CD14-positive monocyte (primary cell): ENCODE results near the gene PMM2. TPM values are rescaled to one million over a fixed set of nuclear protein-coding genes. Genes with fewer than 3 reads are reported as not detected.

Experiments
- DNase-seq, 3 donors: peaks; one replicate each; pipeline ENCODE4 v3.0.0-alpha.2; 2011 to 2022
- H2AFZ ChIP-seq: 2 replicates; pipeline ENCODE4 v1.6.0; 2012; ENCODE audit warnings: mild to moderate bottlenecking, low read depth, low read length, inconsistent platforms; ENCODE audit not compliant: insufficient read depth, poor library complexity, severe bottlenecking
- H3K27ac ChIP-seq, 2 donors: 1 replicate in 1 of 2; 2 replicates in 1 of 2; pipeline ENCODE4 v1.5.1; 2012 to 2013; ENCODE audit warnings: low read length in 2 of 2, control low read depth in 1 of 2, inconsistent platforms in 1 of 2, low read depth in 1 of 2, mild to moderate bottlenecking in 1 of 2
- H3K27me3 ChIP-seq, 2 donors: one replicate each; pipeline versions ENCODE4 v1.6.0 to v1.6.1; 2011 to 2013; ENCODE audit warnings: low read length in 2 of 2; ENCODE audit not compliant: control insufficient read depth in 2 of 2, insufficient read depth in 2 of 2
- H3K36me3 ChIP-seq, 2 donors: replicated peaks in 1 of 2; 1 replicate in 1 of 2; 2 replicates in 1 of 2; pipeline versions ENCODE4 v1.5.1 to v1.6.1; 2012 to 2013; ENCODE audit warnings: low read length in 2 of 2, control low read depth in 1 of 2, inconsistent platforms in 1 of 2, mild to moderate bottlenecking in 1 of 2; ENCODE audit not compliant: insufficient read depth in 2 of 2, control insufficient read depth in 1 of 2
- H3K4me1 ChIP-seq, 2 donors: 1 replicate in 1 of 2; 2 replicates in 1 of 2; pipeline versions ENCODE4 v1.5.1 to v1.6.1; 2012 to 2013; ENCODE audit warnings: low read length in 2 of 2, control low read depth in 1 of 2, inconsistent platforms in 1 of 2, mild to moderate bottlenecking in 1 of 2, moderate library complexity in 1 of 2; ENCODE audit not compliant: insufficient read depth in 2 of 2, control insufficient read depth in 1 of 2
- H3K4me2 ChIP-seq: replicated peaks from 2 replicates; pipeline ENCODE3; 2012; ENCODE audit warnings: low read length, moderate library complexity, mild to moderate bottlenecking; ENCODE audit not compliant: poor library complexity, severe bottlenecking; ENCODE audit errors: extremely low read depth
- H3K4me3 ChIP-seq, 3 experiments: fragments of 200-600 bp in 1 of 3; sonication (generic) in 1 of 3; replicated peaks in 1 of 3; 1 replicate in 2 of 3; 2 replicates in 1 of 3; pipeline ENCODE4 v1.5.1; 2011 to 2013; ENCODE audit warnings: low read length in 3 of 3, mild to moderate bottlenecking in 3 of 3, control low read depth in 2 of 3, low read depth in 2 of 3, inconsistent platforms in 1 of 3, moderate library complexity in 1 of 3
- H3K79me2 ChIP-seq: 2 replicates; pipeline ENCODE4 v1.6.0; 2012; ENCODE audit warnings: mild to moderate bottlenecking, control low read depth, inconsistent platforms, low read length, moderate library complexity; ENCODE audit not compliant: insufficient read depth
- H3K9ac ChIP-seq: 2 replicates; pipeline ENCODE4 v1.6.0; 2017; ENCODE audit warnings: low read length, mild to moderate bottlenecking; ENCODE audit not compliant: insufficient read depth, poor library complexity, severe bottlenecking
- H3K9me3 ChIP-seq, 2 donors: replicated peaks in 1 of 2; 1 replicate in 1 of 2; 2 replicates in 1 of 2; pipeline versions ENCODE4 v1.5.1 to v1.6.1; 2012 to 2013; ENCODE audit warnings: low read length in 2 of 2, control low read depth in 1 of 2; ENCODE audit not compliant: control insufficient read depth in 1 of 2, insufficient read depth in 1 of 2
- H4K20me1 ChIP-seq: 2 replicates; pipeline ENCODE4 v1.6.0; 2012; ENCODE audit warnings: mild to moderate bottlenecking, low read length, control low read depth, moderate library complexity; ENCODE audit not compliant: insufficient read depth
- H3K27ac Mint-ChIP-seq, 7 donors: one replicate each; pipeline ENCODE4 v1.8.0; 2020; ENCODE audit warnings: mild to moderate bottlenecking in 7 of 7, mixed read lengths in 7 of 7, moderate library complexity in 6 of 7, inconsistent platforms in 2 of 7
- H3K27me3 Mint-ChIP-seq, 3 donors: one replicate each; pipeline ENCODE4 v1.8.0; 2021 to 2022; ENCODE audit warnings: low read depth in 3 of 3, mild to moderate bottlenecking in 3 of 3, mixed read lengths in 3 of 3, moderate library complexity in 3 of 3, inconsistent platforms in 1 of 3
- H3K36me3 Mint-ChIP-seq, 2 donors: one replicate each; pipeline ENCODE4 v1.8.0; 2020; ENCODE audit warnings: mixed read lengths in 2 of 2, inconsistent platforms in 1 of 2, mild to moderate bottlenecking in 1 of 2
- H3K4me1 Mint-ChIP-seq: one replicate; pipeline ENCODE4 v1.8.0; 2020; ENCODE audit warnings: mild to moderate bottlenecking, mixed read lengths
- H3K4me3 Mint-ChIP-seq, 2 donors: one replicate each; pipeline ENCODE4 v1.8.0; 2020; ENCODE audit warnings: mild to moderate bottlenecking in 2 of 2, mixed read lengths in 2 of 2, moderate library complexity in 1 of 2
- H3K9me3 Mint-ChIP-seq, 7 donors: one replicate each; pipeline ENCODE4 v1.8.0; 2020 to 2022; ENCODE audit warnings: mixed read lengths in 7 of 7, mild to moderate bottlenecking in 6 of 7, moderate library complexity in 6 of 7, inconsistent platforms in 2 of 7
- WGBS: methylation state at CpG from one replicate; pipeline ENCODE4 v1.1.5; 2013; ENCODE audit warnings: missing lambda C conversion rate; ENCODE audit not compliant: insufficient coverage; 5-methylcytosine and 5-hydroxymethylcytosine counted together
- intact Hi-C, 2 donors: fragments of 100-400 bp; cut with micrococcal nuclease; formaldehyde crosslinking; loops; one replicate each; pipeline versions ENCODE4 v1.15.0 to v1.15.1; 2023
- polyA plus RNA-seq, 3 donors: library from polyadenylated mRNA; depleted of rRNA in 1 of 3; unstranded in 2 of 3; stranded (reverse) in 1 of 3; fragments of 300-500 nt in 2 of 3; fragments of >200 nt in 1 of 3; fragmentation: Illumina TruSeq in 2 of 3; gene quantifications; 1 replicate in 2 of 3; 2 replicates in 1 of 3; pipeline ENCODE4 v1.2.3, GENCODE V29; 2012 to 2021
- TF ChIP-seq, protein P1 (sequence below): fragments of 200-600 bp; IDR thresholded peaks from one replicate; pipeline ENCODE4 v1.8.0; 2022; ENCODE audit warnings: antibody characterized with exemption, mild to moderate bottlenecking

The PMM2 gene
- polyA plus RNA-seq, 3 donors, result 15.2 to 22.9 (median 17.8) TPM

DNA sequence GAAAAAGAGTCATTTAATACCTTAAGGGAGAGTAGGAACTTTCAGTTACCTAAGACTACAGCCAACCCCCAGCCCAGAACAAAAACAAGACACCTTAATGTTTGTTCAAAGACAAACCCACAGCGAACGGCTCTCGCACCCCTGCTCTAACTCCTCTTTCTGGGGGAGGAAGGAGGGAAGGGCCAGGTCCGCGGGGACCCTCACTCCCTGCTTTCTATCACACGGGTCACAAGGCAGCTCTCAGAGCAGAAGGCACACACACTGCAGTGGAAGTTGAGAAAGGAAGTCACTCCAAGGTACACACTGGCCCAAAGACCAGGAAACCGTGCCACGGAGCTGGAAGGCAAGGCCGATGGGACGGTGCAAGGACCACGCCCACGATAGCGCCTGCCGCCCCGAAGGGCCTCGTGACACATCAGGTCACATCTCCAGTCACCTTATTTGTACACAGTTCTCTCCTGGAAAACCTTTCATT is 94.5 kb downstream of the PMM2 start:
- Histone ChIP-seq H3K4me2 (no peak overlapping the region), H3K4me3 (no peak overlapping the region), H3K9me3 (no peaks in the 10 kb centered on the region), H3K27me3 (no peaks in the 10 kb centered on the region), H3K79me2 (no peaks in the 10 kb centered on the region), H3K36me3 (peaks cover 72 to 83% of the 10 kb centered on the region in 2 donors), H2AFZ (no peak overlapping the region), H3K9ac (no peak overlapping the region), H4K20me1 (peaks cover 89% of the 10 kb centered on the region), H3K27ac (no peak overlapping the region), H3K4me1 (no peaks in the 10 kb centered on the region)
- no peak overlapping the region for H3K4me3 Mint-ChIP-seq
- H3K27me3 Mint-ChIP-seq, result peaks cover 2 to 5% (median 4%) of the 10 kb centered on the region in 3 donors
- TF ChIP-seq, protein P1, sequence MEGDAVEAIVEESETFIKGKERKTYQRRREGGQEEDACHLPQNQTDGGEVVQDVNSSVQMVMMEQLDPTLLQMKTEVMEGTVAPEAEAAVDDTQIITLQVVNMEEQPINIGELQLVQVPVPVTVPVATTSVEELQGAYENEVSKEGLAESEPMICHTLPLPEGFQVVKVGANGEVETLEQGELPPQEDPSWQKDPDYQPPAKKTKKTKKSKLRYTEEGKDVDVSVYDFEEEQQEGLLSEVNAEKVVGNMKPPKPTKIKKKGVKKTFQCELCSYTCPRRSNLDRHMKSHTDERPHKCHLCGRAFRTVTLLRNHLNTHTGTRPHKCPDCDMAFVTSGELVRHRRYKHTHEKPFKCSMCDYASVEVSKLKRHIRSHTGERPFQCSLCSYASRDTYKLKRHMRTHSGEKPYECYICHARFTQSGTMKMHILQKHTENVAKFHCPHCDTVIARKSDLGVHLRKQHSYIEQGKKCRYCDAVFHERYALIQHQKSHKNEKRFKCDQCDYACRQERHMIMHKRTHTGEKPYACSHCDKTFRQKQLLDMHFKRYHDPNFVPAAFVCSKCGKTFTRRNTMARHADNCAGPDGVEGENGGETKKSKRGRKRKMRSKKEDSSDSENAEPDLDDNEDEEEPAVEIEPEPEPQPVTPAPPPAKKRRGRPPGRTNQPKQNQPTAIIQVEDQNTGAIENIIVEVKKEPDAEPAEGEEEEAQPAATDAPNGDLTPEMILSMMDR, result no peak
- H3K9me3 Mint-ChIP-seq, result no peaks in the 10 kb centered on the region
- peak overlapping the region in 2 of 7 donors; percentile 70 to 79 for H3K27ac Mint-ChIP-seq
- 100% methylated on average over 5 of the region's 16 CpGs for WGBS
- no peak for DNase-seq
- intact Hi-C loops, result no loop called here
- H3K4me1 Mint-ChIP-seq, result no peaks in the 10 kb centered on the region
- peaks cover 73 to 81% of the 10 kb centered on the region in 2 donors for H3K36me3 Mint-ChIP-seq

DNA sequence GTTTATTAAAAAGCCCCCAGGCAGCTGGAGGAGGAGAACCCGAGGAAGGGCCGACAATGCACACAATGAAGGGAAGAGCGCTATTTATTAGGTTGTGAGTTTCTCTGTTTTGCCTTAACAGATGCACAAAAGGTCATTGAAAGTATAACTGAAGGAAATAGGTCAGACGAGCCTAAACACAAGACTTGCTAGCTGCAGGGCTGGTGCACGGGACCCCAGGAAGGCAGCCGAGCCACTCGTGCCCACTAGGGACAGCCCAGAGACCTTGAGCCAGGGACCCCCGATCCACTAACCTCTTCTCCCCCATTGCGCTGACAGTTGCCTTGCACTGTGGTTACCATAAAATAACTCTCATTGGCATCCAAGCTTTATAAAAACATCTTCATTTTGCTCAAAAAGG is 95.8 kb downstream of the PMM2 start:
- H3K79me2 ChIP-seq, result no peaks in the 10 kb centered on the region
- H3K36me3 Mint-ChIP-seq, result peaks cover 81 to 89% of the 10 kb centered on the region in 2 donors
- no peak overlapping the region for H3K4me2 ChIP-seq
- H4K20me1 ChIP-seq, result peaks cover 78% of the 10 kb centered on the region
- no peaks in the 10 kb centered on the region for H3K4me1 ChIP-seq
- peak overlapping the region in 2 of 7 donors; percentile 20 to 44 for H3K27ac Mint-ChIP-seq
- 94% methylated on average over 9 of the region's 9 CpGs for WGBS
- H3K9ac ChIP-seq, result no peak overlapping the region
- no peaks in the 10 kb centered on the region for H3K27me3 ChIP-seq
- H3K4me1 Mint-ChIP-seq, result no peaks in the 10 kb centered on the region
- H3K4me3 Mint-ChIP-seq, result no peak overlapping the region
- H3K27ac ChIP-seq, result no peak overlapping the region
- H3K9me3 ChIP-seq, result no peaks in the 10 kb centered on the region
- no peak overlapping the region for H3K4me3 ChIP-seq
- H2AFZ ChIP-seq, result no peak overlapping the region
- TF ChIP-seq, protein P1, result no peak
- peaks cover 0 to 2% (median 0%) of the 10 kb centered on the region in 3 donors for H3K27me3 Mint-ChIP-seq
- intact Hi-C loops, result no loop called here
- DNase-seq, result no peak
- peaks cover 84 to 91% of the 10 kb centered on the region in 2 donors for H3K36me3 ChIP-seq
- H3K9me3 Mint-ChIP-seq, result no peaks in the 10 kb centered on the region
